Rectal smooth muscle tissue (tissue), 1 donor: Measurements from ENCODE around the gene FOXL1.

ENCODE experiments used
- H3K27ac ChIP-seq: one replicate; pipeline ENCODE4 v1.7.0; 2013; ENCODE audit warnings: low read depth, low read length, inconsistent platforms
- H3K27me3 ChIP-seq: one replicate; pipeline ENCODE4 v1.7.0; 2013; ENCODE audit warnings: low read length; ENCODE audit not compliant: control insufficient read depth, insufficient read depth
- H3K36me3 ChIP-seq: one replicate; pipeline ENCODE4 v1.7.0; 2013; ENCODE audit warnings: low read length; ENCODE audit not compliant: control insufficient read depth, insufficient read depth
- H3K4me1 ChIP-seq: one replicate; pipeline ENCODE4 v1.7.0; 2013; ENCODE audit warnings: low read length; ENCODE audit not compliant: control insufficient read depth, insufficient read depth
- H3K4me3 ChIP-seq: one replicate; pipeline ENCODE4 v1.7.0; 2013; ENCODE audit warnings: low read length
- H3K9ac ChIP-seq: one replicate; pipeline ENCODE4 v1.7.0; 2013; ENCODE audit warnings: low read length

Gene FOXL1

DNA sequence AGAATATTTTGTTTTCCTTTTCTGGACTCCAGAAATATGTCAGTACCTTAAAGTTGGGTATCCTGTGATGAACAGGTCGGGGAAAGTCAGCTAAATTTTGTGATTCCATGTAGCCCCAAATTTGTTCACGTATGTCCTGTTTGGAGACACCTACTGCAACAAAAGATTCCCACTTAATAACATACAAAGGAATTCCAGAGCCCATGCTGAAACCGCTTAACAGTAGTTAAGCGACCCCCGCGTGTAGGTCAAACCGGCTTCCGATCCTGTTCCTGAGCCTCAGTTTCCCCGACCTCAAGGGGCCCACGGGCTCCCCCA lies 23.8 kb upstream of the FOXL1 start:
- Histone ChIP-seq H3K27me3 (no peaks in the 10 kb centered on the region), H3K4me1 (peaks cover 4% of the 10 kb centered on the region), H3K27ac (peak overlapping the region; percentile 80), H3K36me3 (peaks cover 3% of the 10 kb centered on the region), H3K4me3 (peak overlapping the region; percentile 97), H3K9ac (peak overlapping the region; percentile 93)

DNA sequence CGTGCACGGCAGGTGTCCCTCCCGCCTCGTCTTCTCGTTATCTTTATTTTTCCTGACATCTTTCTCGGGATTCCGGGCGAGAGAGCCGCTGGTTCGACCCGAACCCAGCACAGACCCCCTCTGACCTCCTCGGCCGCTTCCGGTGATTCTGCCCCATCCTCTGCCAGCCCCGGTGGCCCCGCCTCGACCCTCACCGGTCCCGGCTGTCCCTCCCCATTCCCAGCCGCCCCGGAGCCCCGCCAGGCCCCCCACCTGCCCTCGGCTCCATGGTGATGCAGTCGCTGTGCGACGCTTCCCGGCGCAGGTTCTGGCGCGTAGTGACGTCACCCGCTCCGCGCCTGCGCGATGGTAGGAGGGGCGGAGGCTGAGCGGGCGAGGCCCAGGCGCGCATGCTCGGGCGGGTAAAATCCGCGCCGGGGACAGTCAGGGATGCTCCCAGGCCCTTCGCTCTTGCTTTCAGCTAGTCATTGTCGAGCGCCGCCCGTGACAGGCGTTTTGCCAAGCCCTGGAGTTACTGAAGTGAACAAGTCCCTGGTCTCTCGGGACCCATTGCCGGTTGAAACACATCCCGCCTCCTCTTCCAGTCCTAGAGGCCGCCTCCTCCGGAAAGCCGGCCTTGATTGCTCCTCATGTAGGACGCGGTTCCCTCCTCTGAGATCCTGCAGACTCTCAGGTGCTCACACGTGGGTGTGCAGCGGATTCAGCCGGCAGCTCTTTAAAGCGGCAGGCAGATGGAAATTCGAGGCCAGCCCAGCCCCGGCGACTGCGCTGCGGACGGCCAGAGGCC lies 23.2 kb upstream of the FOXL1 start, which contains the start of gene MTHFSD:
Gene MTHFSD, minus strand, starts transcription at position 319 of the 787 bp plus-strand sequence. Its CDS starts 51 bp downstream, at position 268.
- Histone ChIP-seq H3K4me1 (peaks cover 4% of the 10 kb centered on the region), H3K4me3 (peak within 1 kb of the TSS; percentile 97), H3K27me3 (no peaks in the 10 kb centered on the region), H3K27ac (peak within 1 kb of the TSS; percentile 80), H3K9ac (peak within 1 kb of the TSS; percentile 93), H3K36me3 (peaks cover 1% of the 10 kb centered on the region)

- no peaks in the 10 kb centered on the region for H3K36me3 ChIP-seq
- H3K9ac ChIP-seq, result no peak overlapping the region
- peak overlapping the region; percentile 80 for H3K27ac ChIP-seq
- H3K27me3 ChIP-seq, result no peaks in the 10 kb centered on the region
- H3K4me1 ChIP-seq, result peaks cover 4% of the 10 kb centered on the region
- peak overlapping the region; percentile 97 for H3K4me3 ChIP-seq
These were observed 22.7 kb upstream of the FOXL1 start for GRCh38 chr16:86555704-86556075.

DNA sequence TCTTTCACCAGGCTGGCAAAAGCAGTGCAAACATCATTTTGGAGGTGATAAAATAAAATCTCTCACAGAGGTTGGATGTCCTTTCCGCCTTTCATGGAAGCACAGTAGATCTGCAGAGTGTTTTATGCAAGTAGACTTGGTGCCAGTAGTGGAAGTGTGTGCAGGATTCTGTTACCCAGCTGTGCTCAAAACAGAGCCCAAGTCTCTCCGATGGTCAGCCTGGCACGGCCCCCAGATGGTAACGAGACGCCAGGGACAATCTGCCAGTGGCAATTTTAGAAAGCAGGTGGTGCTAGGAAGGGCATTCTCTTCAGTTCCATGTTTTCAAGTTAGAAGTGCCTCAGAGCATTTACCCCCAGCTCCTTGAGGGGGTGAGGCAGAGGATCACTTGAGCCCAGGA lies 21.8 kb upstream of the FOXL1 start:
- Histone ChIP-seq H3K27ac (no peak overlapping the region), H3K36me3 (no peaks in the 10 kb centered on the region), H3K27me3 (no peaks in the 10 kb centered on the region), H3K4me3 (no peak overlapping the region), H3K4me1 (peaks cover 4% of the 10 kb centered on the region), H3K9ac (no peak overlapping the region)

DNA sequence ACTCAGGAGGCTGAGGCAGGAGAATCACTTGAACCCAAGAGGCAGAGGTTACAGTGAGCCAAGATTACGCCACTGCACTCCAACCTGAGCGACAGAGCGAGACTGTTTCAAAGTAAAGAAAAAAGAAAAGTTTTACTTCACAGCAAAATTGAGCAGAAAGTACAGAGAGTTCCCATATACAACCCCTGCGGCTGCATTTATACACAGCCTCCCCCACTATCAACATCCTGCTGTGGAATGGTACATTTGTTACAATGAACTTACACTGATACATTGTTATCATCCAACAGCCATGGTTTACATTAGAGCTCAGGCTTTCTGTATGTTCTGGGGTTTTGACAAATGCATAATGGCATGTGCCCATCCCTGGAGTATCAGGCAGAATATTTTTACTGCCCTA lies 20.8 kb upstream of the FOXL1 start:
- Histone ChIP-seq H3K36me3 (no peaks in the 10 kb centered on the region), H3K4me1 (peaks cover 4% of the 10 kb centered on the region), H3K27me3 (no peaks in the 10 kb centered on the region), H3K9ac (no peak overlapping the region), H3K27ac (no peak overlapping the region), H3K4me3 (no peak overlapping the region)

- H3K4me3 ChIP-seq, result no peak overlapping the region
- H3K27me3 ChIP-seq, result no peaks in the 10 kb centered on the region
- H3K36me3 ChIP-seq, result no peaks in the 10 kb centered on the region
- no peak overlapping the region for H3K9ac ChIP-seq
- H3K4me1 ChIP-seq, result peaks cover 4% of the 10 kb centered on the region
- no peak overlapping the region for H3K27ac ChIP-seq
These were observed 19.8 kb upstream of the FOXL1 start for GRCh38 chr16:86558355-86559193.

GRCh38 chr16:86559802-86560305 lies 18.5 kb upstream of the FOXL1 start:
- peaks cover 4% of the 10 kb centered on the region for H3K4me1 ChIP-seq
- H3K9ac ChIP-seq, result no peak overlapping the region
- no peaks in the 10 kb centered on the region for H3K36me3 ChIP-seq
- H3K27ac ChIP-seq, result no peak overlapping the region
- H3K4me3 ChIP-seq, result no peak overlapping the region
- H3K27me3 ChIP-seq, result peaks cover under 1% of the 10 kb centered on the region

DNA sequence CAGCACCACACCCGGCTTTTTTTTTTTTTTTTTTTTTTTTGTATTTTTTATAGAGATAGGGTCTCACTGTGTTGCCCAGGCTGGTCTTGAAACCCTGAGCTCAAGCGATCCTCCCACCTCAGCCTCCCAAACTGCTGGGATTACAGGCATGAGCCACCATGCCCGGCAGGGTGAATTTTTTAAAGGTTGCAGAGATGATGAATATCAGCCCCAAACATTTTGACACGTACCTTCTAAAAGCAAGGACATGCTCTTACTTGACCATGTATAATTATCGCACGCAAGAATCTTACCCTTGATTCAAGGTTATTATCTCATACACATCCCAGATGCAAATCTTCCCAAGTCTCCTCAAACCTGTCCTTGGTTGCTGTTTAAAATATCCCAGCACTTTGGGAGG lies 16.0 kb upstream of the FOXL1 start:
- Histone ChIP-seq H3K27me3 (peaks cover 14% of the 10 kb centered on the region), H3K9ac (no peak overlapping the region), H3K4me1 (no peaks in the 10 kb centered on the region), H3K36me3 (no peaks in the 10 kb centered on the region), H3K27ac (no peak overlapping the region), H3K4me3 (no peak overlapping the region)

DNA sequence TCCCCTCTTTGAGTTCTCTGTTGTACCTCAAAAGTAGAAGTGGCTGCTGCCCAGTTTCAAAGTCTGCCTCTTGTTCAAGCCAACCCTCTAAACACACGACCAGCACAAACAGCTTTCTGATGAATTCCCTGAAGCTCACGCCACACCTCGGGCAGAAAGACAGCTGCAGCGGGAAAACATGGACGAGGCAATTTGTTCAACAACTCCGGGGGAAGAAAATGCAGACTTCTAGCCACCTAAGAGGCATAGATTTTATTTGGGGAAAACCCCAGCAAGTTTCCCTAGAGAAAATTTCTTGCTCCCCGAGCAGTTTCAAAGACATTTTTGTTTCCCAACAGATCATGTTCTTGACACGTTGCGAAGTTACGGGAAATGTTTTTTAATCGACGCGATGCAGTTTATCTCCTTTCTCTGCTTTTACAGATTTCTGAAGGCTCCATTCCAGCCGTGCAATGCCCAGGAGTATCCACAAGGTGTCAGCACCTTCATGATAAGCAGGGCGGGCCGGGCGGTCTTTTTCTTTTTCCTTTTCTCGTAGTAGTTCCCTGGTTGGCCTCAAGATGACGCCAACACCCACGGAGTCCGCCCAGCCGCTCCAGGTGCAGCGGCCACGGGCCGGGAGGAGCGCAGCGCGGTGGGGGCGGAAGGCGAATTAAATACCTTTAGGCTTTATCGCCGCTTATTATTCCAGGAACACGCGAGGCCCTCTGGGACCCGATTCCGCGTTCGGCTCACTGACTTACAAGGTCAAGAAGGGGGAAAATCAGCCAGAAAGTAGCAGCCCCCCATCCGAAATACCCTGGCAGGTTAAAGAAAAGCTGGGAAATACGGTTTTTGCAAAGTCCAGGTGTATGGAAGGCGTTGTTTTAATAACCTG lies 14.6 kb upstream of the FOXL1 start:
- Histone ChIP-seq H3K27me3 (peaks cover 23% of the 10 kb centered on the region), H3K36me3 (no peaks in the 10 kb centered on the region), H3K27ac (no peak overlapping the region), H3K9ac (no peak overlapping the region), H3K4me3 (no peak overlapping the region), H3K4me1 (no peaks in the 10 kb centered on the region)

DNA sequence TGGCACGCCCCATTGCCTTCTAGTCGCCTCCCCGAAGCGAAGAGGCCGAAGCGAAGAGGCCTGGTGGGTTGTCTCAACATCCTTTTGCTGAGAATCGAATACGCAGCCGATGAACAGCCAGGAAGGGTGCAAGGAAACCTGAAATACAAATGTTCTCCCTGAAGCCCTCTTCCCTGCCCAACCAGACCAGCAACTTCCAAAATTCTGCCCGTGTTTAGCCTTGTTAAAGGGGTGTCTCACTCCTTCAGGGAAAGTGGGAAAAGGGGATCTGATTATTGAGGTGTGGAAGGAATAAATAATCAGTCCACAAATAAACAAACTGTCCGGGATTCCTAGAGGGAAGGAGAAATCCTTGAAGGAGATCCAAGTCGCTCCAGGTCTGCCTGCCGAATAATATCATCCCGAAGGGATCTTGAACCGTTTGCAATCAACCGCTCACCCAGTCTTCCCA lies 13.1 kb upstream of the FOXL1 start:
- Histone ChIP-seq H3K9ac (no peak overlapping the region), H3K27ac (no peak overlapping the region)

GRCh38 chr16:86565644-86566511 lies 12.5 kb upstream of the FOXL1 start:
- Histone ChIP-seq H3K4me3 (no peak overlapping the region), H3K36me3 (no peaks in the 10 kb centered on the region), H3K4me1 (no peaks in the 10 kb centered on the region), H3K27ac (no peak overlapping the region), H3K9ac (no peak overlapping the region), H3K27me3 (peaks cover 36% of the 10 kb centered on the region)

More for the DNA sequence above, 13.1 kb upstream of the FOXL1 start:
- Histone ChIP-seq H3K4me1 (no peaks in the 10 kb centered on the region), H3K4me3 (no peak overlapping the region), H3K36me3 (no peaks in the 10 kb centered on the region), H3K27me3 (peaks cover 33% of the 10 kb centered on the region)
